HCT116 (cell line): ENCODE data around the gene FAM110D. TPM values are rescaled to one million over a fixed set of nuclear protein-coding genes. Genes with fewer than 3 reads are reported as not detected.

Experiments
- ATAC-seq: fragments of 200-7000 bp; cut with Tn5 transposase; 2 replicates; pipeline ENCODE4 v1.9.1; 2020; ENCODE audit warnings: mild to moderate bottlenecking, moderate library complexity
- BruUV-seq: library from RNA; stranded (reverse); fragments of 400-500 nt; replicated peaks from 2 replicates; lab custom pipeline; 2021; lab: Mats Ljungman, UMichigan
- CTCF ChIA-PET: fragments of 300-600 bp; sonication (Branson Sonifier 250); formaldehyde crosslinking; loops from one replicate; lab custom pipeline; 2021; ENCODE audit warnings: antibody characterized with exemption; lab: Charles Lee
- POLR2A ChIA-PET: fragments of 300-600, 350-600 bp; sonication (Branson Sonifier 250); formaldehyde crosslinking; loops from one replicate; lab custom pipeline; 2021; ENCODE audit warnings: antibody characterized with exemption; lab: Charles Lee
- RAD21 ChIA-PET, 2 experiments: fragments of 300-600 bp; sonication (Branson Sonifier 250); formaldehyde crosslinking; loops; one replicate each; lab custom pipeline; 2023; ENCODE audit warnings: low total read pairs in 2 of 2; ENCODE audit not compliant: uncharacterized antibody in 2 of 2, unreplicated experiment in 2 of 2, low non-redundant PET in 1 of 2; lab: Charles Lee
- DNase-seq: peaks from one replicate; pipeline ENCODE4 v3.0.0-alpha.2; 2010; ENCODE audit warnings: low read depth, low spot score
- H2AFZ ChIP-seq: fragments of 200-600 bp; shearing (Covaris generic), sonication (generic); 2 replicates; pipeline ENCODE4 v1.6.1; 2017; ENCODE audit warnings: low read depth, mixed run types, mixed read lengths, antibody characterized with exemption, low read length; ENCODE audit not compliant: poor library complexity, severe bottlenecking
- H3K27ac ChIP-seq: 2 replicates; pipeline ENCODE4 v1.5.1; 2012; ENCODE audit warnings: low read depth, low read length
- H3K27me3 ChIP-seq: fragments of 200-600 bp; sonication (generic); 2 replicates; pipeline ENCODE4 v1.6.1; 2016; ENCODE audit warnings: mixed run types, low read length, mixed read lengths; ENCODE audit not compliant: insufficient read depth
- H3K36me3 ChIP-seq, 2 experiments: fragments of 200-500 bp in 1 of 2; fragments of 200-600 bp in 1 of 2; sonication (Bioruptor generic) in 1 of 2; sonication (generic) in 1 of 2; 2 replicates each; pipeline versions ENCODE4 v1.5.1 to v1.6.1; 2014 to 2016; ENCODE audit warnings: low read length in 2 of 2, inconsistent platforms in 1 of 2, mixed read lengths in 1 of 2, mixed run types in 1 of 2; ENCODE audit not compliant: insufficient read depth in 2 of 2, control insufficient read depth in 1 of 2
- H3K4me1 ChIP-seq, 2 experiments: fragments of 200-600 bp in 1 of 2; sonication (generic) in 1 of 2; 2 replicates each; pipeline versions ENCODE4 v1.5.1 to v1.6.1; 2012 to 2017; ENCODE audit warnings: low read length in 2 of 2, inconsistent platforms in 1 of 2, mild to moderate bottlenecking in 1 of 2, mixed read lengths in 1 of 2, mixed run types in 1 of 2, moderate library complexity in 1 of 2; ENCODE audit not compliant: insufficient read depth in 2 of 2, control insufficient read depth in 1 of 2
- H3K4me2 ChIP-seq: fragments of 200-600 bp; sonication (generic); 2 replicates; pipeline ENCODE4 v1.6.1; 2017; ENCODE audit warnings: mixed run types, low read length, mixed read lengths
- H3K4me3 ChIP-seq, 2 experiments: fragments of 200-600 bp in 1 of 2; sonication (generic) in 1 of 2; replicated peaks in 1 of 2; 2 replicates each; pipeline ENCODE4 v1.5.1; 2011 to 2016; ENCODE audit warnings: low read length in 2 of 2, control low read depth in 1 of 2, low read depth in 1 of 2, mild to moderate bottlenecking in 1 of 2, mixed read lengths in 1 of 2, mixed run types in 1 of 2
- H3K79me2 ChIP-seq: fragments of 200-600 bp; sonication (generic); 2 replicates; pipeline ENCODE4 v1.6.1; 2017; ENCODE audit warnings: mild to moderate bottlenecking, mixed run types, low read length, moderate library complexity, mixed read lengths; ENCODE audit not compliant: insufficient read depth
- H3K9ac ChIP-seq: fragments of 200-600 bp; sonication (generic); 2 replicates; pipeline ENCODE4 v1.6.1; 2016; ENCODE audit warnings: low read length, mixed read lengths
- H3K9me2 ChIP-seq: fragments of 200-600 bp; sonication (generic), shearing (Covaris generic); 2 replicates; pipeline ENCODE4 v1.6.1; 2017; ENCODE audit warnings: mixed run types, mild to moderate bottlenecking, moderate library complexity; ENCODE audit not compliant: insufficient read depth
- H3K9me3 ChIP-seq, 2 experiments: fragments of 200-500 bp in 1 of 2; fragments of 200-600 bp in 1 of 2; sonication (Bioruptor generic) in 1 of 2; sonication (generic) in 1 of 2; 2 replicates each; pipeline ENCODE4 v1.6.1; 2014 to 2017; ENCODE audit warnings: low read length in 2 of 2, mixed read lengths in 2 of 2, inconsistent platforms in 1 of 2, low read depth in 1 of 2, mild to moderate bottlenecking in 1 of 2, mixed run types in 1 of 2, moderate library complexity in 1 of 2; ENCODE audit not compliant: control insufficient read depth in 1 of 2, insufficient read depth in 1 of 2
- H4K20me1 ChIP-seq: fragments of 200-600 bp; sonication (generic), shearing (Covaris generic); 2 replicates; pipeline ENCODE4 v1.6.1; 2017; ENCODE audit warnings: mixed run types, mild to moderate bottlenecking, moderate library complexity; ENCODE audit not compliant: insufficient read depth
- CEBPB ChIP-seq: IDR thresholded peaks from 2 replicates; pipeline ENCODE4 v1.6.1; 2012; ENCODE audit warnings: low read depth
- FOSL1 ChIP-seq: IDR thresholded peaks from 2 replicates; pipeline ENCODE4 v1.6.1; 2012; ENCODE audit warnings: low read depth
- POLR2A ChIP-seq: IDR thresholded peaks from 2 replicates; pipeline ENCODE4 v1.7.0; 2011; ENCODE audit warnings: borderline replicate concordance; ENCODE audit not compliant: insufficient read depth, insufficient read length; ENCODE audit errors: extremely low read depth
- RAD21 ChIP-seq: IDR thresholded peaks from 2 replicates; pipeline ENCODE4 v1.6.1; 2012; ENCODE audit warnings: low read depth, mild to moderate bottlenecking
- SRF ChIP-seq: IDR thresholded peaks from 2 replicates; pipeline ENCODE4 v1.6.1; 2012; ENCODE audit warnings: low read depth
- YY1 ChIP-seq: IDR thresholded peaks from 2 replicates; pipeline ENCODE4 v1.6.1; 2011; ENCODE audit warnings: low read length, low read depth, moderate library complexity, mild to moderate bottlenecking; ENCODE audit not compliant: insufficient replicate concordance; ENCODE audit errors: extremely low read depth
- ZNF274 ChIP-seq: fragments of 200-500 bp; sonication (Bioruptor generic); IDR thresholded peaks from 2 replicates; pipeline ENCODE4 v1.6.1; 2014; ENCODE audit warnings: mild to moderate bottlenecking, low read depth, low read length, inconsistent platforms
- intact Hi-C: fragments of 100-400 bp; cut with micrococcal nuclease; formaldehyde crosslinking; loops from 2 replicates; pipeline ENCODE4 v1.10.0; 2022
- total RNA-seq: library from RNA; stranded (reverse); gene quantifications from one replicate; pipeline ENCODE4 v1.2.1, GENCODE V29; 2021; ENCODE audit not compliant: unreplicated experiment
- TF ChIP-seq, protein P1 (sequence below): IDR thresholded peaks from 2 replicates; pipeline ENCODE4 v1.6.1; 2012
- TF ChIP-seq, protein P2 (sequence below), 3 experiments: fragments of 200-600 bp in 1 of 3; sonication (generic) in 1 of 3; IDR thresholded peaks in 2 of 3; conservative IDR thresholded peaks in 1 of 3; 2 replicates each; pipeline ENCODE4 v1.5.1; 2012 to 2017; ENCODE audit warnings: low read depth in 2 of 3, low read length in 2 of 3, antibody characterized with exemption in 1 of 3, borderline replicate concordance in 1 of 3, control low read depth in 1 of 3, mild to moderate bottlenecking in 1 of 3, mixed read lengths in 1 of 3, mixed run types in 1 of 3, moderate library complexity in 1 of 3; ENCODE audit not compliant: insufficient read depth in 1 of 3

The FAM110D gene
- total RNA-seq, 1 experiment from 2014 or later = 0.34 TPM

DNA sequence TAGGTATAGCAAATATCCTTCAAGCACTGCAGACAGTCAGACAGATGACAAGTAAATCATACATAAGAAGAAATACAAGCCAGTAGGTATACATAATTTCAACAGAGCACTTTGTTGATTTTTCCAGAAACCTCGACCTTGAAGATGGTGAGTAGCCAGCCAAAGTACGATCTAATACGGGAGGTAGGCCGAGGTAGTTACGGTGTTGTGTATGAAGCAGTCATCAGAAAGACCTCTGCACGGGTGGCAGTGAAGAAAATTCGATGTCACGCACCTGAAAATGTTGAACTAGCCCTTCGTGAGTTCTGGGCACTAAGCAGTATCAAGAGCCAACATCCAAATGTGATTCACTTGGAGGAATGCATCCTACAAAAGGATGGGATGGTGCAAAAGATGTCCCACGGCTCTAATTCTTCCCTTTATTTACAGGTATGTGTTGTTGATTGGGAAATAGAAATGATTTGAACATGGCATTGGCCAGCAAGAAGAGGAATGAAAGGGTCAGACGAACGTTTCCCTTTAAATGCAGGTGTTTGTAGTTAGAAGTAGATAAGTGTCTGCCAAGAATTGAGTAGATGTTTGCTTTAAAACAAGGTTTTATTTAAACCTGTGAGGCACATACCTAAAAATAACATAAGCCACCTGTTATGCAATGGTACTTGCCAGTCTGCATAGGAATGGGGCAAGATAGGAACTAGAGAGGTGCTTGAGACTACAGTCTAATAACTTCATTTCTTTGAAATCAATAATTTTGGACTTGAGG, 44.5 kb upstream of the FAM110D start:
- ChIA-PET RAD21 (no interaction called here), POLR2A (interaction anchor here (1.6 kb wide), 1 partner anchor 9 kb away, joined by 3 read pairs; no protein-coding TSS in a partner anchor), CTCF (interaction anchor here (1.0 kb wide), 2 partner anchors 9 to 10 kb away, joined by 4 read pairs; no protein-coding TSS in a partner anchor)
- Histone ChIP-seq H3K27ac (no peak overlapping the region), H3K79me2 (peaks cover 13% of the 10 kb centered on the region), H2AFZ (no peak overlapping the region), H3K36me3 (peaks cover 3 to 9% of the 10 kb centered on the region in 2 experiments; a peak in 1 of 4 replicates), H3K9me3 (no peaks in the 10 kb centered on the region), H3K27me3 (no peaks in the 10 kb centered on the region), H3K9me2 (no peaks in the 10 kb centered on the region), H3K4me2 (no peak overlapping the region), H3K4me1 (peaks cover 14 to 21% of the 10 kb centered on the region in 2 experiments), H3K9ac (no peak overlapping the region), H4K20me1 (no peaks in the 10 kb centered on the region), H3K4me3 (no peak overlapping the region)
- ATAC-seq (no peak), DNase-seq (no peak)
- intact Hi-C loops = no loop called here
- no peak for TF ChIP-seq FOSL1
- TF ChIP-seq CEBPB = no peak
- no peak for TF ChIP-seq SRF
- TF ChIP-seq POLR2A = no peak
- TF ChIP-seq ZNF274 = no peak
- TF ChIP-seq, protein P1, sequence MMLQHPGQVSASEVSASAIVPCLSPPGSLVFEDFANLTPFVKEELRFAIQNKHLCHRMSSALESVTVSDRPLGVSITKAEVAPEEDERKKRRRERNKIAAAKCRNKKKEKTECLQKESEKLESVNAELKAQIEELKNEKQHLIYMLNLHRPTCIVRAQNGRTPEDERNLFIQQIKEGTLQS = no peak
- no peak for TF ChIP-seq RAD21
- BruUV-seq = no TSS peak

DNA sequence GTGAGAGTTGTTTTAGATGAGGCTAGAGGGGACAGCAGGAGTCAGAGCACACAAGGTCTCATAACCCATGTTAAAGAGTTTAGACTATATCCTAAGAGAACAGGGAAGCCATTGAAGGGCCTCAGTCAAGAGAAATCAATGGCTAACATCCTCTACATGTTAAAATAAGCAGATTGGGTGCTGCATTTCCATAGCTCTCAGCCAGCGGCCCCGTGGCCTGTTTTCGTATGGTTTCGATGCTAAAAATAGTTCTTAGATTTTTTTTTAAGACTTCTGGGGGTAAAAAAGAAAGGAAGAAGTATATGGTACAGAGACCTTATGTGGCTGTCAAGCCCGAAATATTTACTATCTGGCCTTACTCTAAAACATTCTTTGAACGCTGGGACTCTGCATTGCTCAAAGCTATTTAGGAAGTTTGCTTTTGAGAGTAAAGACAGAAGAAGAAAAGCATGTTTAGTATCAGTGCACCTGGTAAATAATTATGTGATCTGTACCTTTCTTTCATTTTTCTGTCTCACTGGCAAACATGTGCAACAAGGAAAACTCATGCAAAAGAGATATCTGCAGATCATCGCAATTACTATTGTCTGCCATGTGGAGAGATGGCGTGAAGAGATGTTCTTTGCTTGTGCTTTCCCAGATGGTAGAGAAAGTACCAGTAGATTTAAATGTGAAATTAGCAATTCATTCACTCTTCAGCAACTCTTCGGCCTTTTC, 38.8 kb upstream of the FAM110D start:
- no TSS peak for BruUV-seq
- CTCF ChIA-PET = no interaction called here
- ATAC-seq = no peak

More for the DNA sequence above, 38.8 kb upstream of the FAM110D start:
- RAD21 ChIA-PET = no interaction called here
- Histone ChIP-seq H3K36me3 (0 out of 4 replicates have a peak, but pooled peaks cover 0 to under 1% of the 10 kb centered on the region in 2 experiments), H3K4me2 (no peak overlapping the region), H3K27ac (no peak overlapping the region), H3K4me3 (no peak overlapping the region), H3K9me3 (no peaks in the 10 kb centered on the region), H3K4me1 (peaks cover 13 to 35% of the 10 kb centered on the region in 2 experiments), H3K79me2 (peaks cover 4% of the 10 kb centered on the region; the same call in 1 of the 2 replicates), H3K9ac (no peak overlapping the region), H3K27me3 (no peaks in the 10 kb centered on the region), H2AFZ (no peak overlapping the region), H3K9me2 (no peaks in the 10 kb centered on the region), H4K20me1 (peaks cover 3% of the 10 kb centered on the region; the same call in 1 of the 2 replicates)
- intact Hi-C loops = no loop called here
- POLR2A ChIA-PET = no interaction called here
- TF ChIP-seq, protein P2, sequence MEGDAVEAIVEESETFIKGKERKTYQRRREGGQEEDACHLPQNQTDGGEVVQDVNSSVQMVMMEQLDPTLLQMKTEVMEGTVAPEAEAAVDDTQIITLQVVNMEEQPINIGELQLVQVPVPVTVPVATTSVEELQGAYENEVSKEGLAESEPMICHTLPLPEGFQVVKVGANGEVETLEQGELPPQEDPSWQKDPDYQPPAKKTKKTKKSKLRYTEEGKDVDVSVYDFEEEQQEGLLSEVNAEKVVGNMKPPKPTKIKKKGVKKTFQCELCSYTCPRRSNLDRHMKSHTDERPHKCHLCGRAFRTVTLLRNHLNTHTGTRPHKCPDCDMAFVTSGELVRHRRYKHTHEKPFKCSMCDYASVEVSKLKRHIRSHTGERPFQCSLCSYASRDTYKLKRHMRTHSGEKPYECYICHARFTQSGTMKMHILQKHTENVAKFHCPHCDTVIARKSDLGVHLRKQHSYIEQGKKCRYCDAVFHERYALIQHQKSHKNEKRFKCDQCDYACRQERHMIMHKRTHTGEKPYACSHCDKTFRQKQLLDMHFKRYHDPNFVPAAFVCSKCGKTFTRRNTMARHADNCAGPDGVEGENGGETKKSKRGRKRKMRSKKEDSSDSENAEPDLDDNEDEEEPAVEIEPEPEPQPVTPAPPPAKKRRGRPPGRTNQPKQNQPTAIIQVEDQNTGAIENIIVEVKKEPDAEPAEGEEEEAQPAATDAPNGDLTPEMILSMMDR (IDR thresholded peaks at IDR 0.05 in 2 of 3, conservative IDR thresholded peaks at IDR 0.05 in 1 of 3; ENCODE audit: borderline replicate concordance in 1 of 3, insufficient read depth in 1 of 3, low read depth in 2 of 3, low read length in 2 of 3) = no peak
- TF ChIP-seq YY1 = no peak
- DNase-seq = no peak
